ENCODE results near the gene DOK5. TPM values are rescaled to one million over a fixed set of nuclear protein-coding genes. Genes with fewer than 3 reads are reported as not detected.
A peak's percentile ranks its signal among the peaks of the same experiment; 100 is the strongest.

DOK5 gene
- total RNA-seq, 1 donor = 14.1 TPM

- DNase-seq (ENCODE audit: insufficient read length, low spot score, missing footprints) = no peak
- Histone ChIP-seq H3K27ac (ENCODE audit: low read depth, low read length) (no peak overlapping the region), H2AFZ (ENCODE audit: low read length) (no peak overlapping the region), H3K27me3 (ENCODE audit: insufficient read depth, low read length) (peaks cover 2% of the 10 kb centered on the region), H3K4me2 (ENCODE audit: insufficient read depth, low read length) (no peak overlapping the region), H3K4me3 (ENCODE audit: insufficient read depth, low read length) (no peak overlapping the region), H3K9me3 (ENCODE audit: low read depth, low read length) (no peaks in the 10 kb centered on the region), H3K4me1 (ENCODE audit: insufficient read depth, low read length) (no peaks in the 10 kb centered on the region), H4K20me1 (ENCODE audit: insufficient read depth, low read length) (no peaks in the 10 kb centered on the region), H3K36me3 (ENCODE audit: insufficient read depth, low read length) (no peaks in the 10 kb centered on the region), H3K79me2 (ENCODE audit: insufficient read depth, low read length) (no peaks in the 10 kb centered on the region)
- no peak for TF ChIP-seq CTCF (IDR thresholded peaks at IDR 0.05; ENCODE audit: extremely low read depth, low read depth, low read length)
These were observed 11.4 kb upstream of the DOK5 start for GRCh38 chr20:54464003-54464402.

GRCh38 chr20:54466127-54466526 is 9.3 kb upstream of the DOK5 start:
- no peak overlapping the region for H3K27ac ChIP-seq (ENCODE audit: low read depth, low read length)
- DNase-seq (ENCODE audit: insufficient read length, low spot score, missing footprints) = no peak
- H4K20me1 ChIP-seq (ENCODE audit: insufficient read depth, low read length) = no peaks in the 10 kb centered on the region
- H2AFZ ChIP-seq (ENCODE audit: low read length) = peak overlapping the region; percentile 3
- no peaks in the 10 kb centered on the region for H3K9me3 ChIP-seq (ENCODE audit: low read depth, low read length)
- H3K79me2 ChIP-seq (ENCODE audit: insufficient read depth, low read length) = no peaks in the 10 kb centered on the region
- no peak for TF ChIP-seq CTCF (IDR thresholded peaks at IDR 0.05; ENCODE audit: extremely low read depth, low read depth, low read length)
- H3K27me3 ChIP-seq (ENCODE audit: insufficient read depth, low read length) = peaks cover 2% of the 10 kb centered on the region
- no peak overlapping the region for H3K4me3 ChIP-seq (ENCODE audit: insufficient read depth, low read length)
- H3K36me3 ChIP-seq (ENCODE audit: insufficient read depth, low read length) = no peaks in the 10 kb centered on the region
- no peak overlapping the region for H3K4me2 ChIP-seq (ENCODE audit: insufficient read depth, low read length)
- no peaks in the 10 kb centered on the region for H3K4me1 ChIP-seq (ENCODE audit: insufficient read depth, low read length)

GRCh38 chr20:54467622-54468021 is 7.8 kb upstream of the DOK5 start:
- H3K4me3 ChIP-seq (ENCODE audit: insufficient read depth, low read length) = no peak overlapping the region
- no peaks in the 10 kb centered on the region for H3K79me2 ChIP-seq (ENCODE audit: insufficient read depth, low read length)
- H3K36me3 ChIP-seq (ENCODE audit: insufficient read depth, low read length) = no peaks in the 10 kb centered on the region
- H3K4me2 ChIP-seq (ENCODE audit: insufficient read depth, low read length) = no peak overlapping the region
- TF ChIP-seq CTCF (IDR thresholded peaks at IDR 0.05; ENCODE audit: extremely low read depth, low read depth, low read length) = no peak
- no peak for DNase-seq (ENCODE audit: insufficient read length, low spot score, missing footprints)
- no peaks in the 10 kb centered on the region for H4K20me1 ChIP-seq (ENCODE audit: insufficient read depth, low read length)
- no peaks in the 10 kb centered on the region for H3K9me3 ChIP-seq (ENCODE audit: low read depth, low read length)
- H3K4me1 ChIP-seq (ENCODE audit: insufficient read depth, low read length) = no peaks in the 10 kb centered on the region
- H3K27me3 ChIP-seq (ENCODE audit: insufficient read depth, low read length) = peaks cover 2% of the 10 kb centered on the region
- no peak overlapping the region for H3K27ac ChIP-seq (ENCODE audit: low read depth, low read length)
- no peak overlapping the region for H2AFZ ChIP-seq (ENCODE audit: low read length)

GRCh38 chr20:54468082-54468481 is 7.3 kb upstream of the DOK5 start:
- no peak overlapping the region for H3K4me2 ChIP-seq (ENCODE audit: insufficient read depth, low read length)
- no peaks in the 10 kb centered on the region for H3K36me3 ChIP-seq (ENCODE audit: insufficient read depth, low read length)
- no peak overlapping the region for H2AFZ ChIP-seq (ENCODE audit: low read length)
- H3K4me3 ChIP-seq (ENCODE audit: insufficient read depth, low read length) = no peak overlapping the region
- no peak for TF ChIP-seq CTCF (IDR thresholded peaks at IDR 0.05; ENCODE audit: extremely low read depth, low read depth, low read length)
- no peaks in the 10 kb centered on the region for H3K79me2 ChIP-seq (ENCODE audit: insufficient read depth, low read length)
- no peaks in the 10 kb centered on the region for H3K9me3 ChIP-seq (ENCODE audit: low read depth, low read length)
- no peak overlapping the region for H3K27ac ChIP-seq (ENCODE audit: low read depth, low read length)
- H3K4me1 ChIP-seq (ENCODE audit: insufficient read depth, low read length) = no peaks in the 10 kb centered on the region
- no peaks in the 10 kb centered on the region for H4K20me1 ChIP-seq (ENCODE audit: insufficient read depth, low read length)
- peaks cover 2% of the 10 kb centered on the region for H3K27me3 ChIP-seq (ENCODE audit: insufficient read depth, low read length)
- DNase-seq (ENCODE audit: insufficient read length, low spot score, missing footprints) = no peak

All from osteoblast (primary cell).